Measurements from ENCODE around the gene OR13C3. TPM values are rescaled to one million over a fixed set of nuclear protein-coding genes. Genes with fewer than 3 reads are reported as not detected.
"Not testable (repeated sequence)": the region's sequence is repeated elsewhere in the genome, so short reads cannot be mapped to it uniquely, and the experiment has no call there.

The OR13C3 gene
- total RNA-seq, 2 donors from 2014 or later: not detected

DNA sequence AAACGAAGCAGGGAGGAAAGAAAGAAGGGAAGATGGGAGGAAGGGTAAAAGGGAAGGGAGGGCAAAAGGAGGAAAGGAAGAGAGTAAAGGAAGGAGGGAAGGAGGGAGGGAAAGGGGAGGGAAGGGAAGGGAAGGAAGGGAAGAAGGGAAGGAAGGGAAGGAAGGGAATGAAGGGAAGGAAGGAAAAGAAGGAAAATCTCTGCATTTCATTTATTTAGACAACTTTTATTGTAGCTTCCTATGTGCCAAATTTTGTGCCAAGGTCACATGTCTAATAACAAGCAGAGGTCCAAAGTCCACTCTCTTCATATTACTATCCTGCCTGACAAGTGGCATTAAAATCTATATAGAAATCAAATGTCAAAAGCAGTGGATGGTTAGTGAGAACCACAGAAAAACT, 2.6 kb upstream of the OR13C3 start:
- no peaks in the 10 kb centered on the region for H3K27me3 ChIP-seq
- no peak overlapping the region for H3K27ac ChIP-seq
- no peak overlapping the region for H3K9ac ChIP-seq (ENCODE audit: low read depth in 2 of 2, low read length in 2 of 2)
- no peak for TF ChIP-seq CTCF (IDR thresholded peaks at IDR 0.05)
- H3K9me3 ChIP-seq: no peaks in the 10 kb centered on the region
- no peaks in the 10 kb centered on the region for H3K4me1 ChIP-seq
- intact Hi-C loops (cut with DNase I): no loop called here
- no peak for DNase-seq
- H3K4me3 ChIP-seq: no peak overlapping the region
- no peaks in the 10 kb centered on the region for H3K36me3 ChIP-seq

DNA sequence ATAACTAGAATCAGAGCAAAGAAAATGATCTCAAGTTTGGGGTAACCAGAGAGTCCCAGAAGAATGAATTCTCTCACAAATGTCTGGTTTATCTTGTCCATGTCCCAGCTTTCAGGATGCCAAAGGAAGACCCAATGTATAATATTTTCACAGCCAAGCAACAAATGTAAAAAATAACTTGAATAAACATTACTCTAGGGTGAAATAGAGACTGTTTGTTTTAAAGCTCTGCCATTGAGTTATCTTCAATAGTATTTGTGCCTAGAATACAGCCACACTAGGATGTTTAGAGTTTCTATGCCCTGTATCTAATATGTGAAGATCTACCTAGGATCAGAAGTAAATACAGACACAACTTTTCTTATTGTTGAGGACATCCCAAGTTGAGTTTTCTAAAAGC, 9.5 kb downstream of the OR13C3 start, which contains the start of gene OR13C4:
Gene OR13C4 (minus strand): TSS at position 101 of the 400 bp plus-strand sequence. CDS start 0 bp downstream, at position 101.
- DNase-seq: no peak
- Histone ChIP-seq H3K27ac (no peak within 1 kb of the TSS), H3K27me3 (no peaks in the 10 kb centered on the region), H3K4me3 (no peak within 1 kb of the TSS), H3K36me3 (no peaks in the 10 kb centered on the region), H3K4me1 (no peaks in the 10 kb centered on the region), H3K9ac (ENCODE audit: low read depth in 2 of 2, low read length in 2 of 2) (no peak within 1 kb of the TSS), H3K9me3 (no peaks in the 10 kb centered on the region)
- TF ChIP-seq CTCF (IDR thresholded peaks at IDR 0.05): no peak
- intact Hi-C loops (cut with DNase I): no loop called here

GRCh38 chr9:104520241-104520640, 16.4 kb downstream of the OR13C3 start:
- H3K36me3 ChIP-seq; H3K27ac ChIP-seq; H3K4me3 ChIP-seq; H3K4me1 ChIP-seq; intact Hi-C loops (cut with DNase I); DNase-seq; H3K9ac ChIP-seq (ENCODE audit: low read depth in 2 of 2, low read length in 2 of 2); H3K9me3 ChIP-seq; H3K27me3 ChIP-seq: not testable (repeated sequence)

DNA sequence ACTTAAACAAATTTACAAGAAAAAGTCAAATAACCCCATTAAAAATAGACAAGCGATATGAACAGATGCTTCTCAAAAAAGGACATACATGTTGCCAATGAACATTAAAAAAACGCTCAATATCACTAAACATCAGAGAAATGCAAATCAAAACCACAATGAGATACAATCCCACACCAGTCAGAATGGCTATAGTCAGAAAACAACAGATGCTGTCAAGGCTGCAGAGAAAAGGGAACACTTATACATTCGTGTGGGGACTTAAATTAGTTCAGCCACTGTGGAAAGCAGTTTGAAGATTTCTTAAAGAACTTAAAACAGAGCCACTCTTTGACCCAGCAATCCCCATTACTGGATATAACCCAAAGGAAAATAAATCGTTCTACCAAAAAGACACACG, 21.8 kb downstream of the OR13C3 start:
- H3K9me3 ChIP-seq: no peaks in the 10 kb centered on the region
- no peak for TF ChIP-seq CTCF (IDR thresholded peaks at IDR 0.05)
- intact Hi-C loops (cut with DNase I): no loop called here
- no peak overlapping the region for H3K4me3 ChIP-seq
- H3K9ac ChIP-seq (ENCODE audit: low read depth in 2 of 2, low read length in 2 of 2): no peak overlapping the region
- no peaks in the 10 kb centered on the region for H3K36me3 ChIP-seq
- no peak overlapping the region for H3K27ac ChIP-seq
- no peaks in the 10 kb centered on the region for H3K27me3 ChIP-seq
- DNase-seq: no peak
- no peaks in the 10 kb centered on the region for H3K4me1 ChIP-seq

- Histone ChIP-seq H3K9ac (ENCODE audit: low read depth in 2 of 2, low read length in 2 of 2) (no peak overlapping the region), H3K27ac (no peak overlapping the region), H3K36me3 (no peaks in the 10 kb centered on the region), H3K4me1 (no peaks in the 10 kb centered on the region), H3K27me3 (no peaks in the 10 kb centered on the region), H3K4me3 (no peak overlapping the region), H3K9me3 (no peaks in the 10 kb centered on the region)
- TF ChIP-seq CTCF (IDR thresholded peaks at IDR 0.05): no peak
- no peak for DNase-seq
- intact Hi-C loops (cut with DNase I): no loop called here
Observed at GRCh38 chr9:104506565-104506964, 30.1 kb downstream of the OR13C3 start.

GRCh38 chr9:104503963-104504362, 32.7 kb downstream of the OR13C3 start, which contains the start of gene OR13F1:
TSS of gene OR13F1 (plus strand) at chr9:104504263. CDS start at chr9:104504263, 0 bp downstream.
- Histone ChIP-seq H3K36me3 (no peaks in the 10 kb centered on the region), H3K4me1 (no peaks in the 10 kb centered on the region), H3K27me3 (no peaks in the 10 kb centered on the region), H3K9ac (ENCODE audit: low read depth in 2 of 2, low read length in 2 of 2) (no peak within 1 kb of the TSS), H3K9me3 (no peaks in the 10 kb centered on the region), H3K4me3 (no peak within 1 kb of the TSS), H3K27ac (no peak within 1 kb of the TSS)
- no peak for TF ChIP-seq CTCF (IDR thresholded peaks at IDR 0.05)
- intact Hi-C loops (cut with DNase I): no loop called here
- DNase-seq: no peak

Measured in colonic mucosa (tissue), 4 donors.